ENCODE data around the gene MAP2K5. TPM values are rescaled to one million over a fixed set of nuclear protein-coding genes. Genes with fewer than 3 reads are reported as not detected.

Gene MAP2K5
- total RNA-seq, 2 experiments from 2014 or later, result 22.2 to 27.9 TPM

GRCh38 chr15:67835297-67836133, 293.0 kb downstream of the MAP2K5 start:
- peaks cover 0 to 28% of the 10 kb centered on the region in 2 experiments for H3K9me3 ChIP-seq (ENCODE audit: control insufficient read depth in 1 of 2, insufficient read depth in 1 of 2, low read length in 2 of 2)
- Mint-ChIP-seq H3K4me1 (ENCODE audit: low read depth) (peaks cover 69% of the 10 kb centered on the region), H3K27me3 (peaks cover 67% of the 10 kb centered on the region), H3K27ac (no peak overlapping the region), H3K4me3 (peak overlapping the region; percentile 77), H3K9me3 (no peaks in the 10 kb centered on the region), H3K36me3 (ENCODE audit: low read depth) (peaks cover 11% of the 10 kb centered on the region)
- POLR2A ChIA-PET, result interaction anchor here (0.6 to 2.3 kb wide), 7 partner anchors 11 to 392 kb away, joined by 3 to 11 read pairs (median 4); partner anchors contain the start of gene MAP2K5
- H3K27ac ChIP-seq (ENCODE audit: low read depth in 1 of 2, low read length in 2 of 2), result no peak overlapping the region
- H3K36me3 ChIP-seq (ENCODE audit: insufficient read depth, low read length), result no peaks in the 10 kb centered on the region
- intact Hi-C loops (cut with DNase I, micrococcal nuclease), result loop anchor here (1.0 to 10.0 kb wide), 9 partner anchors 52 to 888 kb away; partner anchors contain the start of gene MAP2K5 (in 2 of the 2)
- no peak for ATAC-seq (ENCODE audit: poor library complexity)
- peak overlapping the region; percentile 59 for H3K4me3 ChIP-seq (ENCODE audit: low read length)
- CTCF ChIA-PET, result interaction anchor here (0.7 to 3.2 kb wide), 7 partner anchors 9 to 889 kb away, joined by 3 to 16 read pairs (median 3); no protein-coding TSS in a partner anchor
- peak in 3 of 14 experiments; percentile 31 to 51 (median 45) for DNase-seq
- no peak for TF ChIP-seq CTCF (IDR thresholded peaks at IDR 0.05)
- H3K27me3 ChIP-seq (ENCODE audit: control insufficient read depth in 1 of 2, insufficient read depth in 2 of 2, low read length in 2 of 2), result peaks cover 51 to 57% of the 10 kb centered on the region in 2 experiments
- H3K4me1 ChIP-seq (ENCODE audit: insufficient read depth, low read length), result peaks cover 60% of the 10 kb centered on the region

GRCh38 chr15:67836134-67836455, 293.6 kb downstream of the MAP2K5 start:
- TF ChIP-seq CTCF (IDR thresholded peaks at IDR 0.05), result no peak
- Histone ChIP-seq H3K27ac (ENCODE audit: low read depth in 1 of 2, low read length in 2 of 2) (no peak overlapping the region), H3K9me3 (ENCODE audit: control insufficient read depth in 1 of 2, insufficient read depth in 1 of 2, low read length in 2 of 2) (peaks cover 0 to 28% of the 10 kb centered on the region in 2 experiments), H3K36me3 (ENCODE audit: insufficient read depth, low read length) (no peaks in the 10 kb centered on the region), H3K4me3 (ENCODE audit: low read length) (peak overlapping the region; percentile 59), H3K27me3 (ENCODE audit: control insufficient read depth in 1 of 2, insufficient read depth in 2 of 2, low read length in 2 of 2) (peaks cover 46 to 51% of the 10 kb centered on the region in 2 experiments), H3K4me1 (ENCODE audit: insufficient read depth, low read length) (peaks cover 66% of the 10 kb centered on the region)
- ChIA-PET POLR2A (interaction anchor here (0.6 to 2.3 kb wide), 4 partner anchors 12 to 379 kb away, joined by 3 to 11 read pairs (median 5); partner anchors contain the start of gene MAP2K5), CTCF (interaction anchor here (0.7 to 3.2 kb wide), 7 partner anchors 9 to 889 kb away, joined by 3 to 16 read pairs (median 3); no protein-coding TSS in a partner anchor)
- DNase-seq (peak in 1 of 14 experiments; percentile 35), ATAC-seq (ENCODE audit: poor library complexity) (no peak)
- H3K27me3 Mint-ChIP-seq, result peaks cover 61% of the 10 kb centered on the region
- H3K36me3 Mint-ChIP-seq (ENCODE audit: low read depth), result peaks cover 11% of the 10 kb centered on the region
- peaks cover 72% of the 10 kb centered on the region for H3K4me1 Mint-ChIP-seq (ENCODE audit: low read depth)
- peak overlapping the region; percentile 77 for H3K4me3 Mint-ChIP-seq
- peak overlapping the region; percentile 83 for H3K27ac Mint-ChIP-seq
- intact Hi-C loops (cut with DNase I, micrococcal nuclease), result loop anchor here (1.0 to 10.0 kb wide), 9 partner anchors 53 to 889 kb away; partner anchors contain the start of gene MAP2K5 (in 2 of the 2)
- H3K9me3 Mint-ChIP-seq, result no peaks in the 10 kb centered on the region

- intact Hi-C loops (cut with DNase I, micrococcal nuclease), result loop anchor here (1.0 to 10.0 kb wide), 9 partner anchors 53 to 889 kb away; partner anchors contain the start of gene MAP2K5 (in 2 of the 2)
- H3K36me3 Mint-ChIP-seq (ENCODE audit: low read depth), result peaks cover 11% of the 10 kb centered on the region
- Histone ChIP-seq H3K4me3 (ENCODE audit: low read length) (peak overlapping the region; percentile 59), H3K4me1 (ENCODE audit: insufficient read depth, low read length) (peaks cover 70% of the 10 kb centered on the region), H3K27me3 (ENCODE audit: control insufficient read depth in 1 of 2, insufficient read depth in 2 of 2, low read length in 2 of 2) (peaks cover 43 to 48% of the 10 kb centered on the region in 2 experiments), H3K9me3 (ENCODE audit: control insufficient read depth in 1 of 2, insufficient read depth in 1 of 2, low read length in 2 of 2) (peaks cover 0 to 28% of the 10 kb centered on the region in 2 experiments), H3K27ac (ENCODE audit: low read depth in 1 of 2, low read length in 2 of 2) (no peak overlapping the region), H3K36me3 (ENCODE audit: insufficient read depth, low read length) (no peaks in the 10 kb centered on the region)
- TF ChIP-seq CTCF (IDR thresholded peaks at IDR 0.05), result peak; percentile 95
- no peaks in the 10 kb centered on the region for H3K9me3 Mint-ChIP-seq
- no peak for ATAC-seq (ENCODE audit: poor library complexity)
- POLR2A ChIA-PET, result interaction anchor here (1.6 to 2.3 kb wide), 2 partner anchors 12 to 54 kb away, joined by 4 to 11 read pairs; no protein-coding TSS in a partner anchor
- peak overlapping the region; percentile 83 for H3K27ac Mint-ChIP-seq
- H3K4me1 Mint-ChIP-seq (ENCODE audit: low read depth), result peaks cover 76% of the 10 kb centered on the region
- H3K4me3 Mint-ChIP-seq, result peak overlapping the region; percentile 77
- CTCF ChIA-PET, result interaction anchor here (0.7 to 3.2 kb wide), 6 partner anchors 8 to 379 kb away, joined by 3 to 16 read pairs (median 3); no protein-coding TSS in a partner anchor
- peak in 13 of 14 experiments; percentile 34 to 78 (median 45) for DNase-seq
- H3K27me3 Mint-ChIP-seq, result peaks cover 57% of the 10 kb centered on the region
Observed at GRCh38 chr15:67836477-67836876, 294.0 kb downstream of the MAP2K5 start.

All from CD4-positive, alpha-beta T cell (primary cell).